ENCODE data around the gene ZSWIM4. TPM values are rescaled to one million over a fixed set of nuclear protein-coding genes. Genes with fewer than 3 reads are reported as not detected.

The ZSWIM4 gene
- total RNA-seq, 1 experiment from 2014 or later = 8.7 TPM

GRCh38 chr19:13861392-13861713, 66.1 kb downstream of the ZSWIM4 start:
- Histone ChIP-seq H3K27ac (ENCODE audit: low read length) (peak overlapping the region; percentile 91), H3K4me1 (ENCODE audit: control insufficient read depth, insufficient read depth, low read length) (peaks cover 16% of the 10 kb centered on the region), H3K9me3 (ENCODE audit: control insufficient read depth, insufficient read depth, low read depth, low read length) (no peaks in the 10 kb centered on the region), H3K4me3 (ENCODE audit: low read depth in 2 of 2, low read length in 2 of 2) (peak overlapping the region in 1 of 2 experiments; percentile 50; a peak in 3 of 4 replicates), H3K27me3 (ENCODE audit: control insufficient read depth, insufficient read depth, low read length) (no peaks in the 10 kb centered on the region), H3K36me3 (ENCODE audit: control insufficient read depth, insufficient read depth, low read length) (no peaks in the 10 kb centered on the region)
- in situ Hi-C loops (cut with HindIII; ENCODE audit: low pct_unique_long_range_greater_than_20kb, low sequenced_read_pairs) = no loop called here
- intact Hi-C loops (cut with micrococcal nuclease; ENCODE audit: unreplicated experiment) = loop anchor here (2.0 to 5.0 kb wide), 2 partner anchors 29 to 74 kb away; no protein-coding TSS in a partner anchor
- BruUV-seq (replicated peaks) = no TSS peak
- DNase-seq (ENCODE audit: low read depth, low spot score) (no peak), ATAC-seq (no peak)
- POLR2A ChIA-PET = interaction anchor here (0.5 to 1.0 kb wide), 4 partner anchors 15 to 50 kb away, joined by 3 to 9 read pairs (median 6); no protein-coding TSS in a partner anchor
- CTCF ChIA-PET = no interaction called here
- TF ChIP-seq SIN3A (IDR thresholded peaks at IDR 0.05; ENCODE audit: borderline replicate concordance, insufficient read depth, low read depth, low read length) = no peak
- TF ChIP-seq CTCF (IDR thresholded peaks at IDR 0.05) = no peak
- TF ChIP-seq POLR2AphosphoS5 (IDR thresholded peaks at IDR 0.05; ENCODE audit: low read depth, low read length) = no peak
- TF ChIP-seq REST (IDR thresholded peaks at IDR 0.05; ENCODE audit: insufficient read depth in 1 of 2, low read depth in 2 of 2, low read length in 1 of 2) = no peak
- no peak for TF ChIP-seq TCF7L2 (IDR thresholded peaks at IDR 0.05; ENCODE audit: low read depth, low read length)

GRCh38 chr19:13861714-13862531, 66.7 kb downstream of the ZSWIM4 start:
- H3K4me1 ChIP-seq (ENCODE audit: control insufficient read depth, insufficient read depth, low read length) = peaks cover 12% of the 10 kb centered on the region
- DNase-seq (ENCODE audit: low read depth, low spot score) (no peak), ATAC-seq (peak; percentile 91)
- H3K4me3 ChIP-seq (ENCODE audit: low read depth in 2 of 2, low read length in 2 of 2) = peak overlapping the region; percentile 31 to 50
- ChIA-PET CTCF (interaction anchor here (0.5 to 2.4 kb wide), 9 partner anchors 9 to 972 kb away, joined by 3 to 13 read pairs (median 4); no protein-coding TSS in a partner anchor), POLR2A (interaction anchor here (0.5 to 1.0 kb wide), 8 partner anchors 16 to 139 kb away, joined by 3 to 9 read pairs (median 6); no protein-coding TSS in a partner anchor)
- intact Hi-C loops (cut with micrococcal nuclease; ENCODE audit: unreplicated experiment) (loop anchor here (2.0 to 5.0 kb wide), 2 partner anchors 29 to 75 kb away; no protein-coding TSS in a partner anchor), in situ Hi-C loops (cut with HindIII; ENCODE audit: low pct_unique_long_range_greater_than_20kb, low sequenced_read_pairs) (no loop called here)
- H3K36me3 ChIP-seq (ENCODE audit: control insufficient read depth, insufficient read depth, low read length) = no peaks in the 10 kb centered on the region
- H3K27ac ChIP-seq (ENCODE audit: low read length) = peak overlapping the region; percentile 91
- no peak for TF ChIP-seq TCF7L2 (IDR thresholded peaks at IDR 0.05; ENCODE audit: low read depth, low read length)
- TF ChIP-seq POLR2AphosphoS5 (IDR thresholded peaks at IDR 0.05; ENCODE audit: low read depth, low read length) = peak; percentile 48; the same call in 1 of the 2 replicates
- no peak for TF ChIP-seq REST (IDR thresholded peaks at IDR 0.05; ENCODE audit: insufficient read depth in 1 of 2, low read depth in 2 of 2, low read length in 1 of 2)
- peak; percentile 94 for TF ChIP-seq CTCF (IDR thresholded peaks at IDR 0.05)
- no peaks in the 10 kb centered on the region for H3K9me3 ChIP-seq (ENCODE audit: control insufficient read depth, insufficient read depth, low read depth, low read length)
- no peaks in the 10 kb centered on the region for H3K27me3 ChIP-seq (ENCODE audit: control insufficient read depth, insufficient read depth, low read length)
- no TSS peak for BruUV-seq (replicated peaks)

Measured in Panc1 (cell line).